C4-2B (cell line): Measurements from ENCODE around the gene TIGD3.

Source experiments
- H3K27ac ChIP-seq: fragments of 450-650 bp; 2 replicates; pipeline ENCODE4 v1.5.1; 2017
- ZFX ChIP-seq: fragments of 450-650 bp; IDR thresholded peaks from 2 replicates; pipeline ENCODE4 v1.6.1; 2017
- TF ChIP-seq, protein P1 (sequence below): fragments of 450-650 bp; conservative IDR thresholded peaks from 2 replicates; pipeline ENCODE4 v1.5.1; 2017; ENCODE audit warnings: mild to moderate bottlenecking

Gene TIGD3

DNA sequence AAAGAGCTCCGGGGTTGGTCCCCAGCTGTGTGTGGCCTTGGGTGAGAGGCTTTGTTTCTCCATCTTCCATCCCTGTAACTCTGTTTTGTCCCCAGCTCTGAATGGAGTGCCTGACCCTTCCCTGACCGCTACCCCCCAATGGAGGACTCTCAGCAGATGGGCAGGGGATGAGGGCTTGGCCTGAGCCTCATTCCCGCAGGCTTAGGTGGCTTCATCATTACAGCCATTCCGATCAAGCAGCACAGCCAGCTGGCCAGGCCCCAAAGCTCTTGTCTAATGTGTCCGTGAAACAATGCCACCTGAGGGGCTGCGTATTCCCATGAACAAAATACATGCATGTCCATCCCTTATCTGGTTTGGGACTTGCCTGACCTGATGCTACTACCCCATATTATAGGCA, 43.8 kb upstream of the TIGD3 start:
- no peak overlapping the region for H3K27ac ChIP-seq
- TF ChIP-seq, protein P1, sequence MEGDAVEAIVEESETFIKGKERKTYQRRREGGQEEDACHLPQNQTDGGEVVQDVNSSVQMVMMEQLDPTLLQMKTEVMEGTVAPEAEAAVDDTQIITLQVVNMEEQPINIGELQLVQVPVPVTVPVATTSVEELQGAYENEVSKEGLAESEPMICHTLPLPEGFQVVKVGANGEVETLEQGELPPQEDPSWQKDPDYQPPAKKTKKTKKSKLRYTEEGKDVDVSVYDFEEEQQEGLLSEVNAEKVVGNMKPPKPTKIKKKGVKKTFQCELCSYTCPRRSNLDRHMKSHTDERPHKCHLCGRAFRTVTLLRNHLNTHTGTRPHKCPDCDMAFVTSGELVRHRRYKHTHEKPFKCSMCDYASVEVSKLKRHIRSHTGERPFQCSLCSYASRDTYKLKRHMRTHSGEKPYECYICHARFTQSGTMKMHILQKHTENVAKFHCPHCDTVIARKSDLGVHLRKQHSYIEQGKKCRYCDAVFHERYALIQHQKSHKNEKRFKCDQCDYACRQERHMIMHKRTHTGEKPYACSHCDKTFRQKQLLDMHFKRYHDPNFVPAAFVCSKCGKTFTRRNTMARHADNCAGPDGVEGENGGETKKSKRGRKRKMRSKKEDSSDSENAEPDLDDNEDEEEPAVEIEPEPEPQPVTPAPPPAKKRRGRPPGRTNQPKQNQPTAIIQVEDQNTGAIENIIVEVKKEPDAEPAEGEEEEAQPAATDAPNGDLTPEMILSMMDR, result no peak
- no peak for TF ChIP-seq ZFX

DNA sequence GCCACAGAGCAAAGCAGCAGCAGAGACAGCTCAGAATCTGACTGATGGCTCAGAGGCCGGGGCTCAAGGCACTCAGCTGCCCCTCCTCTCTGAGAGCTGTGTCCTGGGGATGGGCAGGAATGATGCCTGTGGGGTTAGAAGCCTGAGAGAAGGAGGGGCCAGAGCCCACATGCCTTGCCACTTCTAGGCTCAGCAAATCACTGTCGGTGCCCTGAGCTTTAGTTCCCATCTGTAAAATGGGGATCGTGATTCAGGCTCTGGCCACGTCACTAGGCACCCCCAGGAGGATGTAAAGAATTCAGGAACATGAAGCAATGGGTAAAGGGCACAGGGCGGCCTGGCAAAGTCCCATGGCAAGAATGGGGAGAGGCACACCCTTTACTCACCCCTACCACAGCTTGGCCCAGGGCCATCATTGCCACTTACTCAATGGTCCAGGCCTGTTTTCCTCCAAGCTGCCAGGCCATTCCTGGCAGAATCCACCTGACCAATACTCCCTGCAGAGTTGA, 43.3 kb upstream of the TIGD3 start:
- no peak for TF ChIP-seq ZFX
- TF ChIP-seq, protein P1, result no peak
- no peak overlapping the region for H3K27ac ChIP-seq

- TF ChIP-seq ZFX, result no peak
- TF ChIP-seq, protein P1, result no peak
- peak within 1 kb of the TSS; percentile 93 for H3K27ac ChIP-seq
Observed at GRCh38 chr11:65314501-65315203, 39.9 kb upstream of the TIGD3 start, which contains the start of gene CDC42EP2. Gene CDC42EP2, plus strand, starts transcription at chr11:65314866. Its CDS starts 6,033 bp downstream, at chr11:65320899.

- TF ChIP-seq, protein P1, result peak; percentile 100
- TF ChIP-seq ZFX, result 0 out of 2 replicates have a peak, but pooled peaks have one; percentile 29
- peak overlapping the region; percentile 93 for H3K27ac ChIP-seq
Observed at GRCh38 chr11:65315204-65315865, 39.2 kb upstream of the TIGD3 start.

DNA sequence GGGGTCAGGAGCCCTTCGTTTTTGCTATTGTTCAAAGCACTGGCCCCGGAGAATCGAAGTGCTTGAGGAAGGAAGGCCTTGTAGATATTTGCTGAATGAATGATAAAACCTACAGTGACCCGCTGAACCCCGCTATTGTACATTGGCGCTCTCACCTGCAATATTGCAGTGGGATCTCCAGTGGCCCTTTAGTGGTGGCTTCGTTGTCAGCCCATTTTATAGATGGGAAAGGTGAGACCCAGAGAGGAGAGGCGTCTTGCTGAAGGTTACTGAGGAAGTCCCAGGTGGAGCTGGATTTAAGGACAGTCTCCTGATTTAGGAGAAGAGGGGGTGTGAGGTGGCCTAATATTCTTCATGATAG, 38.7 kb upstream of the TIGD3 start:
- H3K27ac ChIP-seq, result peak overlapping the region; percentile 93
- TF ChIP-seq, protein P1, result peak; percentile 72
- TF ChIP-seq ZFX, result no peak

DNA sequence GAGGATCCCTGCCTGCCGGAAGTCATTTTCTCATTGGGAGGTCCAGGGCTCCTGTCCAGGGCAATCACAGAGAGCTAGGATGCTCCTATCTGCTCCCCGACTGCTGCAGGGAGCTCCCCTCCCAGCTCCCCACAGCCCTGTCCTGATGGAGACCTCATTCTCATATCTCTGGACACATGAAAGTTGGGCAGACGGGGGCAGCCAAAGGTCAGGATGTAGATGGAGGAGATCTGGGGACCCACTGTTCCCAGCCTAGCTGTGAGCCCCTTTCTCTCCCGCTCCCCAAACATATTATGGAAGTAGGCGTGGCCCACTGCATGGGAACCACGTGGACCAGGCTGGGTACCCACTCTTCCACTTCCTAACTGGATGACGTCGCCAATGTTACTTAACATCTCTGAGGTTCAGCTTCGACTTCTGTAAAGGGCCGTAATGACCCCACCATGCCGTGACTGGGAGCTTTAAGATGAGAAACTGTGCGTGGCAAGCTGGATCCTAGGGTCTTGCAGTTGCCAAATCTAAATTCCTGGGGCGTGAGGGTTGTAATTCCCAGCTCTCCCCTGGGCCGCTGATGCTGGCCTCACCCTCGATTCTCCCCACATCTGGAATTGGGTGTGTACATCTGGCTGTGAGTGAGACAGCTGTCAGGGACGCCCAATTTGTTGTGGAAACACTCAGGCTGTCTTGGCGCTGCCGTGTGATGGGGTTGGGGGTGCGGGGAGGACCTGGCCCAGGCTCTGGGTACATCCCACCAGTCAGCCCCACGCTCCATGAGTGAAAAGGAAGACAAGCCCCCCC, 38.1 kb upstream of the TIGD3 start:
- peak overlapping the region; percentile 93 for H3K27ac ChIP-seq

More for the DNA sequence above, 38.1 kb upstream of the TIGD3 start:
- TF ChIP-seq, protein P1, result no peak
- no peak for TF ChIP-seq ZFX
